Esophagus squamous epithelium (tissue), 4 donors: Measurements from ENCODE around the gene EPB42.

Experiments
- CTCF ChIP-seq, 6 experiments: fragments of 450-650 bp in 4 of 6; fragments of 200-600 bp in 2 of 6; sonication (generic) in 2 of 6; IDR thresholded peaks; one replicate each; pipeline ENCODE4 v1.5.1; 2016 to 2019; ENCODE audit warnings: antibody characterized with exemption in 6 of 6, mild to moderate bottlenecking in 4 of 6, moderate library complexity in 4 of 6
- POLR2A ChIP-seq, 4 donors: fragments of 450-650 bp; IDR thresholded peaks; one replicate each; pipeline ENCODE4 v1.6.1; 2017; ENCODE audit warnings: antibody characterized with exemption in 4 of 4, mild to moderate bottlenecking in 4 of 4, moderate library complexity in 3 of 4

GRCh38 chr15:43151688-43152087, 69.1 kb downstream of the EPB42 start:
- TF ChIP-seq CTCF (IDR thresholded peaks at IDR 0.05): no peak
- no peak for TF ChIP-seq POLR2A (IDR thresholded peaks at IDR 0.05)
